DMS79 treated with DMSO at 0.1 percent for 48 hours (cell line): ENCODE measurements around the gene TRPM2.
"Not testable (repeated sequence)": the region's sequence is repeated elsewhere in the genome, so short reads cannot be mapped to it uniquely, and the experiment has no call there.

Experiments used
- DNase-seq: peaks from one replicate; lab custom pipeline; 2025; lab: John Stamatoyannopoulos, UW

TRPM2 gene

GRCh38 chr21:44397431-44398031 is 44.1 kb downstream of the TRPM2 start:
- no peak for DNase-seq

- no peak for DNase-seq
Observed at GRCh38 chr21:44398499-44398898, 45.1 kb downstream of the TRPM2 start.

- DNase-seq: no peak
Observed at GRCh38 chr21:44399151-44399954, 45.9 kb downstream of the TRPM2 start.

GRCh38 chr21:44399955-44400790 is 46.8 kb downstream of the TRPM2 start:
- no peak for DNase-seq

GRCh38 chr21:44400791-44401385 is 47.5 kb downstream of the TRPM2 start:
- DNase-seq: no peak

GRCh38 chr21:44401386-44402160 is 48.2 kb downstream of the TRPM2 start:
- no peak for DNase-seq

- no peak for DNase-seq
Observed at GRCh38 chr21:44402323-44403105, 49.1 kb downstream of the TRPM2 start.

- no peak for DNase-seq
Observed at GRCh38 chr21:44403106-44404020, 49.9 kb downstream of the TRPM2 start.

- not testable (repeated sequence) for DNase-seq
Observed at GRCh38 chr21:44404482-44404881, 51.1 kb downstream of the TRPM2 start.

- no peak for DNase-seq
Observed at GRCh38 chr21:44405091-44405947, 51.9 kb downstream of the TRPM2 start.

- no peak for DNase-seq
Observed at GRCh38 chr21:44405948-44406872, 52.8 kb downstream of the TRPM2 start.

GRCh38 chr21:44406953-44407352 is 53.5 kb downstream of the TRPM2 start:
- no peak for DNase-seq

- no peak for DNase-seq
Observed at GRCh38 chr21:44407493-44407892, 54.1 kb downstream of the TRPM2 start.

- DNase-seq: no peak
Observed at GRCh38 chr21:44408226-44408625, 54.8 kb downstream of the TRPM2 start.

- no peak for DNase-seq
Observed at GRCh38 chr21:44413566-44414290, 60.3 kb downstream of the TRPM2 start.

GRCh38 chr21:44414291-44415072 is 61.1 kb downstream of the TRPM2 start:
- no peak for DNase-seq
